WTC11 (cell line): Measurements from ENCODE around the gene MANF. TPM values are rescaled to one million over a fixed set of nuclear protein-coding genes. Genes with fewer than 3 reads are reported as not detected.
A peak's percentile ranks its signal among the peaks of the same experiment; 100 is the strongest.

Source experiments
- ATAC-seq: fragments of 200-7000 bp; cut with Tn5 transposase; 2 replicates; pipeline ENCODE4 v1.10.0; 2021; ENCODE audit warnings: mild to moderate bottlenecking, moderate library complexity
- CTCF ChIA-PET: fragments of 300-600 bp; sonication (Branson Sonifier 250); formaldehyde crosslinking; loops from one replicate; lab custom pipeline; 2021; ENCODE audit warnings: antibody characterized with exemption; lab: Charles Lee
- POLR2A ChIA-PET: fragments of 350-600 bp; sonication (Branson Sonifier 250); formaldehyde crosslinking; loops from one replicate; lab custom pipeline; 2021; ENCODE audit warnings: antibody characterized with exemption; lab: Charles Lee
- DNase-seq: peaks from one replicate; pipeline ENCODE4 v3.0.0; 2021; ENCODE audit warnings: low spot score
- H3K27ac Mint-ChIP-seq: 2 replicates; pipeline ENCODE4 v1.8.0; 2021; ENCODE audit warnings: mixed read lengths
- H3K27me3 Mint-ChIP-seq: 2 replicates; pipeline ENCODE4 v1.8.0; 2021; ENCODE audit warnings: low read depth, mild to moderate bottlenecking, moderate library complexity, mixed read lengths
- H3K36me3 Mint-ChIP-seq: 2 replicates; pipeline ENCODE4 v1.8.0; 2021; ENCODE audit warnings: mixed read lengths
- H3K4me1 Mint-ChIP-seq: 2 replicates; pipeline ENCODE4 v1.8.0; 2022; ENCODE audit warnings: mixed read lengths
- H3K4me3 Mint-ChIP-seq: 2 replicates; pipeline ENCODE4 v1.8.0; 2021; ENCODE audit warnings: mild to moderate bottlenecking, moderate library complexity, mixed read lengths
- H3K9me3 Mint-ChIP-seq: 2 replicates; pipeline ENCODE4 v1.8.0; 2021; ENCODE audit warnings: mixed read lengths
- ATF2 ChIP-seq: sonication (generic); formaldehyde crosslinking; IDR thresholded peaks from 2 replicates; pipeline ENCODE4 v1.8.1; 2022; ENCODE audit warnings: low read depth, missing genetic modification reagents, borderline replicate concordance
- CREM ChIP-seq: sonication (generic); formaldehyde crosslinking; IDR thresholded peaks from 2 replicates; pipeline ENCODE4 v1.8.1; 2022; ENCODE audit warnings: mild to moderate bottlenecking, missing genetic modification reagents, moderate library complexity
- E2F1 ChIP-seq: sonication (generic); formaldehyde crosslinking; IDR thresholded peaks from 2 replicates; pipeline ENCODE4 v1.8.0; 2022; ENCODE audit warnings: mild to moderate bottlenecking, missing genetic modification reagents
- E2F4 ChIP-seq: sonication (generic); formaldehyde crosslinking; IDR thresholded peaks from 2 replicates; pipeline ENCODE4 v1.8.1; 2022; ENCODE audit warnings: low read depth, mild to moderate bottlenecking, moderate library complexity, missing genetic modification reagents, borderline replicate concordance
- ESRRA ChIP-seq: sonication (generic); formaldehyde crosslinking; IDR thresholded peaks from 2 replicates; pipeline ENCODE4 v1.8.1; 2022; ENCODE audit warnings: mild to moderate bottlenecking, missing genetic modification reagents, borderline replicate concordance
- FOXJ3 ChIP-seq: sonication (generic); formaldehyde crosslinking; IDR thresholded peaks from 2 replicates; pipeline ENCODE4 v1.9.0; 2021; ENCODE audit warnings: missing genetic modification reagents, mild to moderate bottlenecking, borderline replicate concordance
- FOXP1 ChIP-seq: sonication (generic); formaldehyde crosslinking; IDR thresholded peaks from 2 replicates; pipeline ENCODE4 v1.8.0; 2022; ENCODE audit warnings: missing genetic modification reagents, mild to moderate bottlenecking, moderate library complexity, borderline replicate concordance
- FOXP4 ChIP-seq: sonication (generic); formaldehyde crosslinking; IDR thresholded peaks from 2 replicates; pipeline ENCODE4 v1.8.0; 2022; ENCODE audit warnings: mild to moderate bottlenecking, missing genetic modification reagents
- HMGA2 ChIP-seq: fragments of 250-450 bp; sonication (Bioruptor Pico); IDR thresholded peaks from 2 replicates; pipeline ENCODE4 v1.4.0; 2021; ENCODE audit warnings: mild to moderate bottlenecking, moderate library complexity
- NFYB ChIP-seq: sonication (generic); formaldehyde crosslinking; conservative IDR thresholded peaks from 2 replicates; pipeline ENCODE4 v1.8.0; 2022; ENCODE audit warnings: low read depth, missing genetic modification reagents
- NR1H2 ChIP-seq: sonication (generic); formaldehyde crosslinking; IDR thresholded peaks from 2 replicates; pipeline ENCODE4 v1.9.0; 2021; ENCODE audit warnings: mild to moderate bottlenecking, moderate library complexity, missing genetic modification reagents
- NR2C2 ChIP-seq: sonication (generic); formaldehyde crosslinking; IDR thresholded peaks from 2 replicates; pipeline ENCODE4 v1.8.0; 2022; ENCODE audit warnings: mild to moderate bottlenecking, missing genetic modification reagents
- NR3C1 ChIP-seq: sonication (generic); formaldehyde crosslinking; conservative IDR thresholded peaks from 2 replicates; pipeline ENCODE4 v1.8.1; 2023; ENCODE audit warnings: low read depth, mild to moderate bottlenecking, missing genetic modification reagents
- PRRX2 ChIP-seq: fragments of 250-450 bp; sonication (Bioruptor Pico); IDR thresholded peaks from 2 replicates; pipeline ENCODE4 v1.8.0; 2021; ENCODE audit warnings: mild to moderate bottlenecking
- SP1 ChIP-seq: sonication (generic); formaldehyde crosslinking; conservative IDR thresholded peaks from 2 replicates; pipeline ENCODE4 v1.8.1; 2022; ENCODE audit warnings: missing genetic modification reagents
- TP53 ChIP-seq: sonication (generic); formaldehyde crosslinking; IDR thresholded peaks from 2 replicates; pipeline ENCODE4 v1.8.1; 2023; ENCODE audit warnings: mild to moderate bottlenecking, missing genetic modification reagents
- ZBTB43 ChIP-seq: sonication (generic); formaldehyde crosslinking; IDR thresholded peaks from 2 replicates; pipeline ENCODE4 v1.8.1; 2023; ENCODE audit warnings: mild to moderate bottlenecking, missing genetic modification reagents
- ZNF232 ChIP-seq: sonication (generic); formaldehyde crosslinking; IDR thresholded peaks from 2 replicates; pipeline ENCODE4 v1.8.0; 2022; ENCODE audit warnings: mild to moderate bottlenecking, missing genetic modification reagents
- ZNF263 ChIP-seq: sonication (generic); formaldehyde crosslinking; IDR thresholded peaks from 2 replicates; pipeline ENCODE4 v1.8.1; 2022; ENCODE audit warnings: low read depth, mild to moderate bottlenecking, moderate library complexity, missing genetic modification reagents
- total RNA-seq: library from RNA; stranded (reverse); gene quantifications from 3 replicates; pipeline ENCODE4 v1.2.3, GENCODE V29; 2021
- TF ChIP-seq, protein P1 (sequence below): fragments of 250-450 bp; sonication (Bioruptor Pico); IDR thresholded peaks from 2 replicates; pipeline ENCODE4 v2.1.2; 2022; ENCODE audit warnings: mild to moderate bottlenecking, moderate library complexity
- TF ChIP-seq, protein P2 (sequence below): sonication (generic); formaldehyde crosslinking; IDR thresholded peaks from 2 replicates; pipeline ENCODE4 v1.8.0; 2023; ENCODE audit warnings: missing genetic modification reagents, mild to moderate bottlenecking, borderline replicate concordance

MANF gene
- total RNA-seq, 1 experiment from 2014 or later, result 121 TPM

DNA sequence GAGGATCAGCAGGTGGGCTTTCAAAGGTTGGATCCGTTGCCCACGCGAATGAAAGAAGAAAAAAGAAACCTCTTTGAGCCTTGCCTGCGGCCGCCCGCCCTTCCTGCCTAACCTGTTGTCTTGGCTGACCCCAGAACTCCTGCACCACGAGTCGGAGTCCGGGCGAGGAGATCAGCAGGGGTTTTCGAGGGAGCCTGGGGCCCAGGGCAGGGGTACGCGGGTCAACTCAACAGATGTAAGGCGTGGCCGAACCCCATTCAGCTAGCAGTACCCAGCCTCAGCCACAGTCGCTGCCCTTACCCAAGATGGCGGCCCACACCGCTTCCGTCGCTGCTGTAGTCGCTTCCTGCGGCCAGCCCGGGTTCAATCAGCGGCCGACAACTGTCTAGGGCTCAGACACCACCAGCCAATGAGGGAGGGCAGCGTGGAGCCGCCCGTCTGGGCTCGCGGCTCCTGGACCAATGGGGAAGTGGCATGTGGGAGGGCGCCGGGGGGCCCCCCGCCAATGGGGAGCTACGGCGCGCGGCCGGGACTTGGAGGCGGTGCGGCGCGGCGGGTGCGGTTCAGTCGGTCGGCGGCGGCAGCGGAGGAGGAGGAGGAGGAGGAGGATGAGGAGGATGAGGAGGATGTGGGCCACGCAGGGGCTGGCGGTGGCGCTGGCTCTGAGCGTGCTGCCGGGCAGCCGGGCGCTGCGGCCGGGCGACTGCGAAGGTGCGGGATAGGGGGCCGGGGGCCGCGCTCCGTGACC, at the start of gene MANF (continued):
- peak; percentile 58; the same call in 1 of the 2 replicates for TF ChIP-seq ZBTB43 (CRISPR knock-in tag)
- TF ChIP-seq, protein P1, sequence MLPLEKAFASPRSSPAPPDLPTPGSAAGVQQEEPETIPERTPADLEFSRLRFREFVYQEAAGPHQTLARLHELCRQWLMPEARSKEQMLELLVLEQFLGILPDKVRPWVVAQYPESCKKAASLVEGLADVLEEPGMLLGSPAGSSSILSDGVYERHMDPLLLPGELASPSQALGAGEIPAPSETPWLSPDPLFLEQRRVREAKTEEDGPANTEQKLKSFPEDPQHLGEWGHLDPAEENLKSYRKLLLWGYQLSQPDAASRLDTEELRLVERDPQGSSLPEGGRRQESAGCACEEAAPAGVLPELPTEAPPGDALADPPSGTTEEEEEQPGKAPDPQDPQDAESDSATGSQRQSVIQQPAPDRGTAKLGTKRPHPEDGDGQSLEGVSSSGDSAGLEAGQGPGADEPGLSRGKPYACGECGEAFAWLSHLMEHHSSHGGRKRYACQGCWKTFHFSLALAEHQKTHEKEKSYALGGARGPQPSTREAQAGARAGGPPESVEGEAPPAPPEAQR (CRISPR knock-in tag), result no peak
- TF ChIP-seq PRRX2 (CRISPR knock-in tag), result no peak
- no peak for TF ChIP-seq E2F1 (CRISPR knock-in tag)
- TF ChIP-seq SP1, result peak; percentile 96
- TF ChIP-seq FOXP1 (CRISPR knock-in tag), result peak; percentile 61; the same call in 1 of the 2 replicates
- peak; percentile 61 for TF ChIP-seq FOXP4 (CRISPR knock-in tag)
- TF ChIP-seq NR1H2 (CRISPR knock-in tag), result no peak
- no peak for TF ChIP-seq FOXJ3 (CRISPR knock-in tag)
- TF ChIP-seq E2F4 (CRISPR knock-in tag), result no peak
- peak; percentile 97 for TF ChIP-seq NFYB (CRISPR knock-in tag)
- TF ChIP-seq TP53 (CRISPR knock-in tag), result no peak; the same call in 1 of the 2 replicates
- TF ChIP-seq ATF2, result no peak
- peak; percentile 93 for TF ChIP-seq CREM (CRISPR knock-in tag)
- peak; percentile 95 for TF ChIP-seq ZNF263
- no peak for TF ChIP-seq NR3C1
- no peak for TF ChIP-seq ESRRA

DNA sequence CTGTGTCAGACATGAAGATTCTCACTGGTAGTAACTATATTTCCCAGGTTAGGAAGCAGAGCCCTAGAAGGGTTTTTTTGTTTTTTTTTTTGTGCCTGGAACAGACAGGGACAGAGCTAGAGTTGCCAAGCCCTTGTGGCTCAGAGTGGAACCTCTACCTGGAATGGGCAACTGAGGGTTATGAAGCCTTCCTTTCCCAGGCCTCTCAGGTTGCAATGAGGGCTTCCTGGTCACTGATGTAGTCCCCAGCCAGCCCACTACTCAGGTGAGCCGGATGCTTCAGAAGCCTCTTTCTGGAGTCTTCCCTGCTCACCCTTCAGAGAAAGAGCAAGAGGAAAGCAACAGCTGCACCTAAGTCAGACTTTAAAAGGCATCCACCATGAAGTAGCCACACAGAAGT, 48.8 kb upstream of the MANF start:
- no peaks in the 10 kb centered on the region for H3K27me3 Mint-ChIP-seq
- peak; percentile 23 for DNase-seq
- peaks cover 7% of the 10 kb centered on the region; the same call in 1 of the 2 replicates for H3K9me3 Mint-ChIP-seq
- ATAC-seq, result peak; percentile 91
- H3K4me3 Mint-ChIP-seq, result no peak overlapping the region
- ChIA-PET POLR2A (no interaction called here), CTCF (interaction anchor here (0.7 to 1.0 kb wide), 2 partner anchors 12 to 25 kb away, joined by 3 read pairs; no protein-coding TSS in a partner anchor)
- H3K27ac Mint-ChIP-seq, result 0 out of 2 replicates have a peak overlapping the region, but pooled peaks have one; percentile 35
- H3K4me1 Mint-ChIP-seq, result peaks cover 13% of the 10 kb centered on the region
- no peaks in the 10 kb centered on the region for H3K36me3 Mint-ChIP-seq
- TF ChIP-seq, protein P2, sequence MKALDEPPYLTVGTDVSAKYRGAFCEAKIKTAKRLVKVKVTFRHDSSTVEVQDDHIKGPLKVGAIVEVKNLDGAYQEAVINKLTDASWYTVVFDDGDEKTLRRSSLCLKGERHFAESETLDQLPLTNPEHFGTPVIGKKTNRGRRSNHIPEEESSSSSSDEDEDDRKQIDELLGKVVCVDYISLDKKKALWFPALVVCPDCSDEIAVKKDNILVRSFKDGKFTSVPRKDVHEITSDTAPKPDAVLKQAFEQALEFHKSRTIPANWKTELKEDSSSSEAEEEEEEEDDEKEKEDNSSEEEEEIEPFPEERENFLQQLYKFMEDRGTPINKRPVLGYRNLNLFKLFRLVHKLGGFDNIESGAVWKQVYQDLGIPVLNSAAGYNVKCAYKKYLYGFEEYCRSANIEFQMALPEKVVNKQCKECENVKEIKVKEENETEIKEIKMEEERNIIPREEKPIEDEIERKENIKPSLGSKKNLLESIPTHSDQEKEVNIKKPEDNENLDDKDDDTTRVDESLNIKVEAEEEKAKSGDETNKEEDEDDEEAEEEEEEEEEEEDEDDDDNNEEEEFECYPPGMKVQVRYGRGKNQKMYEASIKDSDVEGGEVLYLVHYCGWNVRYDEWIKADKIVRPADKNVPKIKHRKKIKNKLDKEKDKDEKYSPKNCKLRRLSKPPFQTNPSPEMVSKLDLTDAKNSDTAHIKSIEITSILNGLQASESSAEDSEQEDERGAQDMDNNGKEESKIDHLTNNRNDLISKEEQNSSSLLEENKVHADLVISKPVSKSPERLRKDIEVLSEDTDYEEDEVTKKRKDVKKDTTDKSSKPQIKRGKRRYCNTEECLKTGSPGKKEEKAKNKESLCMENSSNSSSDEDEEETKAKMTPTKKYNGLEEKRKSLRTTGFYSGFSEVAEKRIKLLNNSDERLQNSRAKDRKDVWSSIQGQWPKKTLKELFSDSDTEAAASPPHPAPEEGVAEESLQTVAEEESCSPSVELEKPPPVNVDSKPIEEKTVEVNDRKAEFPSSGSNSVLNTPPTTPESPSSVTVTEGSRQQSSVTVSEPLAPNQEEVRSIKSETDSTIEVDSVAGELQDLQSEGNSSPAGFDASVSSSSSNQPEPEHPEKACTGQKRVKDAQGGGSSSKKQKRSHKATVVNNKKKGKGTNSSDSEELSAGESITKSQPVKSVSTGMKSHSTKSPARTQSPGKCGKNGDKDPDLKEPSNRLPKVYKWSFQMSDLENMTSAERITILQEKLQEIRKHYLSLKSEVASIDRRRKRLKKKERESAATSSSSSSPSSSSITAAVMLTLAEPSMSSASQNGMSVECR (CRISPR knock-in tag), result no peak
- TF ChIP-seq NR2C2 (CRISPR knock-in tag) (no peak), FOXP4 (CRISPR knock-in tag) (no peak), ZNF232 (CRISPR knock-in tag) (no peak), HMGA2 (no peak), ESRRA (no peak)
